HepG2 (cell line): Measurements from ENCODE around the gene ITGB6. TPM values are rescaled to one million over a fixed set of nuclear protein-coding genes. Genes with fewer than 3 reads are reported as not detected.
A peak's percentile ranks its signal among the peaks of the same experiment; 100 is the strongest.

Experiments used
- ATAC-seq: fragments of 200-7000 bp; cut with Tn5 transposase; 3 replicates; pipeline ENCODE4 v1.9.1; 2020; ENCODE audit warnings: mild to moderate bottlenecking, moderate library complexity
- BruUV-seq: library from RNA; stranded (reverse); fragments of 400-500 nt; replicated peaks from 2 replicates; lab custom pipeline; 2021; lab: Mats Ljungman, UMichigan
- CTCF ChIA-PET: fragments of 300-600 bp; formaldehyde crosslinking; extraction: SDS; loops from one replicate; lab custom pipeline; 2021; ENCODE audit warnings: low total read pairs, inconsistent platforms, low intra/inter-chr PET ratio; lab: Yijun Ruan, JAX
- POLR2A ChIA-PET: fragments of 350-600 bp; sonication (Branson Sonifier 250); formaldehyde crosslinking; loops from one replicate; lab custom pipeline; 2020; ENCODE audit warnings: antibody characterized with exemption, inconsistent platforms; lab: Yijun Ruan, JAX
- DNase-seq: peaks from one replicate; pipeline ENCODE4 v3.0.0-alpha.2; 2015; ENCODE audit warnings: low spot score
- FAIRE-seq: peaks from 3 replicates; lab custom pipeline; 2011; peaks lifted over from hg19 to GRCh38; lab: Jason Lieb, UNC
- H2AFZ ChIP-seq: one replicate; pipeline ENCODE4 v1.6.1; 2011; ENCODE audit warnings: low read length, inconsistent platforms
- H3K27ac ChIP-seq: fragments of 300-600 bp; 3 replicates; pipeline ENCODE4 v1.8.0; 2011; ENCODE audit warnings: mixed run types, mild to moderate bottlenecking, mixed read lengths, low read length, inconsistent platforms; ENCODE audit not compliant: insufficient read depth; ENCODE audit errors: extremely low read length
- H3K27me3 ChIP-seq, 2 experiments: fragments of 200-600 bp in 1 of 2; 2 replicates in 1 of 2; 3 replicates in 1 of 2; pipeline versions ENCODE4 v1.6.0 to v1.8.0; 2011; ENCODE audit warnings: low read length in 2 of 2, mild to moderate bottlenecking in 2 of 2, moderate library complexity in 2 of 2, inconsistent platforms in 1 of 2; ENCODE audit not compliant: insufficient read depth in 2 of 2, control insufficient read depth in 1 of 2
- H3K36me3 ChIP-seq, 2 experiments: fragments of 200-600 bp in 1 of 2; replicated peaks in 1 of 2; 2 replicates in 1 of 2; 3 replicates in 1 of 2; pipeline versions ENCODE4 v1.5.1 to v1.8.0; 2011; ENCODE audit warnings: low read length in 2 of 2, inconsistent platforms in 1 of 2; ENCODE audit not compliant: insufficient read depth in 2 of 2, control insufficient read depth in 1 of 2
- H3K4me1 ChIP-seq: 2 replicates; pipeline ENCODE4 v1.5.1; 2012; ENCODE audit warnings: low read length, inconsistent platforms; ENCODE audit not compliant: insufficient read depth
- H3K4me2 ChIP-seq: 2 replicates; pipeline ENCODE4 v1.6.0; 2011; ENCODE audit warnings: low read depth, low read length, inconsistent platforms
- H3K4me3 ChIP-seq, 3 experiments: fragments of 200-600 bp in 1 of 3; sonication (generic), shearing (Covaris generic) in 1 of 3; replicated peaks in 1 of 3; 2 replicates each; pipeline ENCODE4 v1.5.1; 2011 to 2016; ENCODE audit warnings: low read length in 3 of 3, inconsistent platforms in 2 of 3, low read depth in 2 of 3, mild to moderate bottlenecking in 2 of 3, control low read depth in 1 of 3, mixed read lengths in 1 of 3; ENCODE audit not compliant: insufficient read depth in 1 of 3
- H3K79me2 ChIP-seq: one replicate; pipeline ENCODE4 v1.6.1; 2011; ENCODE audit warnings: low read length, inconsistent platforms; ENCODE audit not compliant: insufficient read depth
- H3K9ac ChIP-seq: 2 replicates; pipeline ENCODE4 v1.6.0; 2011; ENCODE audit warnings: mild to moderate bottlenecking, low read depth, low read length, inconsistent platforms; ENCODE audit not compliant: insufficient read depth
- H3K9me3 ChIP-seq: 2 replicates; pipeline ENCODE4 v1.5.1; 2012; ENCODE audit warnings: mild to moderate bottlenecking, low read length
- H4K20me1 ChIP-seq: 2 replicates; pipeline ENCODE4 v1.6.0; 2011; ENCODE audit warnings: inconsistent platforms, mild to moderate bottlenecking, low read length, moderate library complexity; ENCODE audit not compliant: insufficient read depth
- CHD2 ChIP-seq: IDR thresholded peaks from 2 replicates; pipeline ENCODE4 v1.6.1; 2011; ENCODE audit warnings: low read depth, low read length, improper control_type of control experiment
- FOSL2 ChIP-seq: sonication (generic); formaldehyde crosslinking; IDR thresholded peaks from 2 replicates; pipeline ENCODE4 v1.4.0; 2020; ENCODE audit warnings: missing genetic modification reagents
- MEIS2 ChIP-seq: sonication (generic); formaldehyde crosslinking; IDR thresholded peaks from 2 replicates; pipeline ENCODE4 v1.9.0; 2021; ENCODE audit warnings: mild to moderate bottlenecking, missing genetic modification reagents
- SOX13 ChIP-seq, 3 experiments: fragments of 450-650 bp in 1 of 3; sonication (generic) in 1 of 3; formaldehyde crosslinking in 1 of 3; IDR thresholded peaks in 2 of 3; conservative IDR thresholded peaks in 1 of 3; 2 replicates each; pipeline versions ENCODE4 v1.5.0 to v1.6.1; 2016 to 2020; ENCODE audit warnings: antibody characterized with exemption in 1 of 3, mild to moderate bottlenecking in 1 of 3, missing compliant biosample characterization in 1 of 3, missing genetic modification reagents in 1 of 3, moderate library complexity in 1 of 3
- ZNF619 ChIP-seq: sonication (generic); formaldehyde crosslinking; IDR thresholded peaks from 2 replicates; pipeline ENCODE4 v1.4.0; 2020; ENCODE audit warnings: mild to moderate bottlenecking, missing genetic modification reagents
- ZNF709 ChIP-seq: sonication (generic); formaldehyde crosslinking; IDR thresholded peaks from 2 replicates; pipeline ENCODE4 v1.5.0; 2020; ENCODE audit warnings: mild to moderate bottlenecking, missing genetic modification reagents
- WGBS: methylation state at CpG from one replicate; pipeline ENCODE4 v1.1.6; 2017; ENCODE audit warnings: low lambda C conversion rate; 5-methylcytosine and 5-hydroxymethylcytosine counted together
- in situ Hi-C: cut with HindIII; loops from 2 replicates; pipeline ENCODE4 v1.10.0; 2017; ENCODE audit warnings: low pct_unique_long_range_greater_than_20kb; ENCODE audit not compliant: extremely low pct_ligation_motif_present
- intact Hi-C: fragments of 100-400 bp; cut with micrococcal nuclease; formaldehyde crosslinking; loops from one replicate; pipeline ENCODE4 v1.10.0; 2022; ENCODE audit not compliant: unreplicated experiment
- polyA plus RNA-seq, 8 experiments: library from polyadenylated mRNA; depleted of rRNA in 3 of 8; stranded (reverse) in 7 of 8; unstranded in 1 of 8; fragments of >200 nt; fragmentation: Illumina TruSeq in 4 of 8; extraction: Trizol in 4 of 8; gene quantifications; 2 replicates each; pipeline versions ENCODE4 v1.2.1 to v1.2.3, GENCODE V29; 2011 to 2016; ENCODE audit warnings: low read depth in 4 of 8, missing spikeins in 1 of 8, mixed read lengths in 1 of 8; ENCODE audit not compliant: insufficient read depth in 1 of 8
- total RNA-seq, 5 experiments: library from RNA; depleted of rRNA; stranded (reverse); fragments of >200 nt; fragmentation: Illumina TruSeq; extraction: Trizol; gene quantifications; 2 replicates each; pipeline ENCODE4 v1.2.3, GENCODE V29; 2016; ENCODE audit warnings: low read depth in 1 of 5

Gene ITGB6
- total and polyA plus RNA-seq, 2 of the 13 experiments (the other 11 are each of a cell fraction or from before 2014, with no cell fraction given): not detected

DNA sequence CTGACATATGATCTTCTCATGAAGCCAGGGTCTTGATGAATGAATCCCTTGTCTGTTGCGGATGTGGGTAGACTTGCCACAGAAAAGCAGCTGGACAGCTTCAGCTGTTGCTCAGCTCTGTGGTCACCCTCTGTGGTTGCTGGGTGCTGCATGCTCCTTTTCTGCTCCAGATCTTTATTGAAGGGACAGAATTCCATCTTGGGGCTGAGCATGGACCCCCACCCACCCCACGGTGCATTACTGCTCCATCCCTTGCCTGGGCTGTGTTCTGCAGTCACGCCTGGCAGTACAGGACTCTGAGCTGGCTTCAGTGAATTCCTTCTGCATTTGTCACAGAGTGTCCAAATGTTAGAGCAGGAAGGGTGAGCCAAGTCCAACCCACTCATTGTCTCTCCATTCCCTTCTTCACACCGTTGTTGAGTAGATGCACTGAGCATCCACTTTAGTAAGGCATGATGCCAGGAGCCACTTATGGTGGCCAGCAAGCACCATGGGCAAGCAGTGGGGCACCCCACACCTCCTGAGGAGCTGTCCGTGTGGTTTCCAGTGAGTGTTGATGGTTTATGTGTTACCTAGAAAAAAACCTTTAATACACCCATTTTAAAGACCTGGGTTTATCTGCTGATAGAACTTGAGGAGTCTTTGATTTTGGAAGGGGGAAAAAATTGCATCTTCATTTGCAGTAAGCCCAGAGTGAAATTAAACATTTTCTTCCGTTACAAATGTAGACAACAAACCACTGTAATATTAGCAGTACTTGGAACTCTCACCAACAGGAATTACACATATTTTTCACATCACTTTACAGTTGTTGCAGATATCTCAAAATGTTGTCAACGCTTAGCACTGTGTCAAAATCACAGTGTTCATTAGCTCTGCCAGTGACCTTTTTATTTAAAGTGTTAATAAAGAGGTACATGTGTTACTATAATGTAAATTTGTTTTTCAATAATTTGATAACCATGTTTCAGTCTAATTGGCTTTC lies 14.7 kb upstream of the ITGB6 start:
- H3K4me3 ChIP-seq: no peak overlapping the region
- DNase-seq (peak; percentile 42), ATAC-seq (peak; percentile 74), FAIRE-seq (no peak)
- no peaks in the 10 kb centered on the region for H3K9me3 ChIP-seq
- no peak overlapping the region for H3K4me2 ChIP-seq
- no peaks in the 10 kb centered on the region for H3K36me3 ChIP-seq
- no peak overlapping the region for H2AFZ ChIP-seq
- ChIA-PET CTCF (no interaction called here), POLR2A (no interaction called here)
- 12% methylated on average over 7 of the region's 7 CpGs for WGBS
- no TSS peak for BruUV-seq
- H3K27ac ChIP-seq: no peak overlapping the region
- no peaks in the 10 kb centered on the region for H3K4me1 ChIP-seq
- TF ChIP-seq ZNF619 (CRISPR knock-in tag) (no peak), SOX13 (IDR thresholded peaks at IDR 0.05) (no peak), SOX13 (CRISPR knock-in tag; conservative IDR thresholded peaks at IDR 0.05 in 1 of 2, IDR thresholded peaks at IDR 0.05 in 1 of 2) (peak in 1 of 2 experiments; percentile 14; a peak in 1 of 4 replicates), CHD2 (no peak), FOSL2 (CRISPR knock-in tag) (peak; percentile 78)
- H4K20me1 ChIP-seq: no peaks in the 10 kb centered on the region
- intact Hi-C loops (no loop called here), in situ Hi-C loops (loop anchor here (5.0 kb wide), 1 partner anchor 102 kb away; no protein-coding TSS in a partner anchor)
- H3K9ac ChIP-seq: no peak overlapping the region
- H3K27me3 ChIP-seq: no peaks in the 10 kb centered on the region; a peak in 1 of 5 replicates
- H3K79me2 ChIP-seq: no peaks in the 10 kb centered on the region

GRCh38 chr2:160213511-160213910 lies 13.4 kb upstream of the ITGB6 start:
- Histone ChIP-seq H3K27ac (no peak overlapping the region), H3K4me2 (no peak overlapping the region), H3K9me3 (no peaks in the 10 kb centered on the region), H3K36me3 (no peaks in the 10 kb centered on the region), H2AFZ (no peak overlapping the region), H3K4me1 (peaks cover 4% of the 10 kb centered on the region), H3K4me3 (no peak overlapping the region), H3K79me2 (no peaks in the 10 kb centered on the region), H3K27me3 (peaks cover 0 to 3% of the 10 kb centered on the region in 2 experiments; a peak in 1 of 5 replicates), H4K20me1 (no peaks in the 10 kb centered on the region), H3K9ac (no peak overlapping the region)
- FAIRE-seq: no peak
- DNase-seq: no peak
- TF ChIP-seq ZNF709 (CRISPR knock-in tag) (no peak), MEIS2 (CRISPR knock-in tag) (no peak)
- in situ Hi-C loops: loop anchor here (5.0 kb wide), 1 partner anchor 101 kb away; no protein-coding TSS in a partner anchor
- CTCF ChIA-PET: no interaction called here
- POLR2A ChIA-PET: no interaction called here
- BruUV-seq: no TSS peak
- no peak for ATAC-seq
- 48% methylated on average over 10 of the region's 10 CpGs for WGBS
- intact Hi-C loops: no loop called here
